Measurements from ENCODE around the gene CHN1. TPM values are rescaled to one million over a fixed set of nuclear protein-coding genes. Genes with fewer than 3 reads are reported as not detected.

Gene CHN1
- total RNA-seq, 1 donor from 2014 or later = 7.8 TPM

GRCh38 chr2:174778085-174778981 lies 226.8 kb downstream of the CHN1 start:
- H3K9ac ChIP-seq (ENCODE audit: low read depth in 1 of 3, low read length in 3 of 3) = no peak overlapping the region
- peak overlapping the region; percentile 58 for H3K27ac ChIP-seq (ENCODE audit: low read depth, low read length)
- H3K27me3 ChIP-seq (ENCODE audit: control insufficient read depth in 3 of 3, insufficient read depth in 3 of 3, low read length in 3 of 3) = peaks cover 0 to 3% (median 0%) of the 10 kb centered on the region in 3 donors
- peaks cover 0 to 6% (median 3%) of the 10 kb centered on the region in 3 donors for H3K4me1 ChIP-seq (ENCODE audit: control insufficient read depth in 3 of 3, insufficient read depth in 3 of 3, low read length in 3 of 3)
- no peak overlapping the region for H3K4me3 ChIP-seq (ENCODE audit: low read length in 3 of 3)
- H3K9me3 ChIP-seq (ENCODE audit: control insufficient read depth in 3 of 3, low read length in 3 of 3) = no peaks in the 10 kb centered on the region
- H3K36me3 ChIP-seq (ENCODE audit: control insufficient read depth in 3 of 3, insufficient read depth in 3 of 3, low read length in 3 of 3) = no peaks in the 10 kb centered on the region

- peak overlapping the region; percentile 58 for H3K27ac ChIP-seq (ENCODE audit: low read depth, low read length)
- no peaks in the 10 kb centered on the region for H3K36me3 ChIP-seq (ENCODE audit: control insufficient read depth in 3 of 3, insufficient read depth in 3 of 3, low read length in 3 of 3)
- no peak overlapping the region for H3K4me3 ChIP-seq (ENCODE audit: low read length in 3 of 3)
- no peaks in the 10 kb centered on the region for H3K9me3 ChIP-seq (ENCODE audit: control insufficient read depth in 3 of 3, low read length in 3 of 3)
- peaks cover 0 to 6% (median 6%) of the 10 kb centered on the region in 3 donors for H3K4me1 ChIP-seq (ENCODE audit: control insufficient read depth in 3 of 3, insufficient read depth in 3 of 3, low read length in 3 of 3)
- no peak overlapping the region for H3K9ac ChIP-seq (ENCODE audit: low read depth in 1 of 3, low read length in 3 of 3)
- H3K27me3 ChIP-seq (ENCODE audit: control insufficient read depth in 3 of 3, insufficient read depth in 3 of 3, low read length in 3 of 3) = peaks cover 0 to 3% (median 0%) of the 10 kb centered on the region in 3 donors
Observed at GRCh38 chr2:174777347-174778084, 227.7 kb downstream of the CHN1 start.

GRCh38 chr2:174776675-174777074 lies 228.5 kb downstream of the CHN1 start:
- Histone ChIP-seq H3K4me3 (ENCODE audit: low read length in 3 of 3) (no peak overlapping the region), H3K36me3 (ENCODE audit: control insufficient read depth in 3 of 3, insufficient read depth in 3 of 3, low read length in 3 of 3) (no peaks in the 10 kb centered on the region), H3K9ac (ENCODE audit: low read depth in 1 of 3, low read length in 3 of 3) (no peak overlapping the region), H3K4me1 (ENCODE audit: control insufficient read depth in 3 of 3, insufficient read depth in 3 of 3, low read length in 3 of 3) (peaks cover 8 to 15% (median 14%) of the 10 kb centered on the region in 3 donors), H3K9me3 (ENCODE audit: control insufficient read depth in 3 of 3, low read length in 3 of 3) (no peaks in the 10 kb centered on the region), H3K27ac (ENCODE audit: low read depth, low read length) (no peak overlapping the region), H3K27me3 (ENCODE audit: control insufficient read depth in 3 of 3, insufficient read depth in 3 of 3, low read length in 3 of 3) (peaks cover 0 to 3% (median 0%) of the 10 kb centered on the region in 3 donors)

- H3K27me3 ChIP-seq (ENCODE audit: control insufficient read depth in 3 of 3, insufficient read depth in 3 of 3, low read length in 3 of 3) = peaks cover 0 to 3% (median 0%) of the 10 kb centered on the region in 3 donors
- H3K36me3 ChIP-seq (ENCODE audit: control insufficient read depth in 3 of 3, insufficient read depth in 3 of 3, low read length in 3 of 3) = no peaks in the 10 kb centered on the region
- peaks cover 8 to 15% (median 15%) of the 10 kb centered on the region in 3 donors for H3K4me1 ChIP-seq (ENCODE audit: control insufficient read depth in 3 of 3, insufficient read depth in 3 of 3, low read length in 3 of 3)
- H3K4me3 ChIP-seq (ENCODE audit: low read length in 3 of 3) = no peak overlapping the region
- H3K9me3 ChIP-seq (ENCODE audit: control insufficient read depth in 3 of 3, low read length in 3 of 3) = no peaks in the 10 kb centered on the region
- no peak overlapping the region for H3K9ac ChIP-seq (ENCODE audit: low read depth in 1 of 3, low read length in 3 of 3)
- no peak overlapping the region for H3K27ac ChIP-seq (ENCODE audit: low read depth, low read length)
Observed at GRCh38 chr2:174776223-174776622, 229.0 kb downstream of the CHN1 start.

GRCh38 chr2:174775571-174775980 lies 229.6 kb downstream of the CHN1 start:
- Histone ChIP-seq H3K27ac (ENCODE audit: low read depth, low read length) (no peak overlapping the region), H3K4me3 (ENCODE audit: low read length in 3 of 3) (no peak overlapping the region), H3K27me3 (ENCODE audit: control insufficient read depth in 3 of 3, insufficient read depth in 3 of 3, low read length in 3 of 3) (no peaks in the 10 kb centered on the region), H3K9ac (ENCODE audit: low read depth in 1 of 3, low read length in 3 of 3) (no peak overlapping the region), H3K36me3 (ENCODE audit: control insufficient read depth in 3 of 3, insufficient read depth in 3 of 3, low read length in 3 of 3) (no peaks in the 10 kb centered on the region), H3K9me3 (ENCODE audit: control insufficient read depth in 3 of 3, low read length in 3 of 3) (no peaks in the 10 kb centered on the region), H3K4me1 (ENCODE audit: control insufficient read depth in 3 of 3, insufficient read depth in 3 of 3, low read length in 3 of 3) (peaks cover 8 to 15% (median 15%) of the 10 kb centered on the region in 3 donors)

GRCh38 chr2:174774886-174775285 lies 230.3 kb downstream of the CHN1 start:
- Histone ChIP-seq H3K27me3 (ENCODE audit: control insufficient read depth in 3 of 3, insufficient read depth in 3 of 3, low read length in 3 of 3) (no peaks in the 10 kb centered on the region), H3K4me3 (ENCODE audit: low read length in 3 of 3) (no peak overlapping the region), H3K4me1 (ENCODE audit: control insufficient read depth in 3 of 3, insufficient read depth in 3 of 3, low read length in 3 of 3) (peaks cover 8 to 15% (median 15%) of the 10 kb centered on the region in 3 donors), H3K9me3 (ENCODE audit: control insufficient read depth in 3 of 3, low read length in 3 of 3) (no peaks in the 10 kb centered on the region), H3K36me3 (ENCODE audit: control insufficient read depth in 3 of 3, insufficient read depth in 3 of 3, low read length in 3 of 3) (no peaks in the 10 kb centered on the region), H3K27ac (ENCODE audit: low read depth, low read length) (no peak overlapping the region), H3K9ac (ENCODE audit: low read depth in 1 of 3, low read length in 3 of 3) (no peak overlapping the region)

- H3K9me3 ChIP-seq (ENCODE audit: control insufficient read depth in 3 of 3, low read length in 3 of 3) = no peaks in the 10 kb centered on the region
Observed at GRCh38 chr2:174773215-174773614, 232.0 kb downstream of the CHN1 start.

GRCh38 chr2:174772472-174772801 lies 232.7 kb downstream of the CHN1 start:
- Histone ChIP-seq H3K36me3 (ENCODE audit: control insufficient read depth in 3 of 3, insufficient read depth in 3 of 3, low read length in 3 of 3) (no peaks in the 10 kb centered on the region), H3K9ac (ENCODE audit: low read depth in 1 of 3, low read length in 3 of 3) (peak overlapping the region in 1 of 3 donors; percentile 55), H3K9me3 (ENCODE audit: control insufficient read depth in 3 of 3, low read length in 3 of 3) (no peaks in the 10 kb centered on the region), H3K27me3 (ENCODE audit: control insufficient read depth in 3 of 3, insufficient read depth in 3 of 3, low read length in 3 of 3) (no peaks in the 10 kb centered on the region), H3K27ac (ENCODE audit: low read depth, low read length) (no peak overlapping the region), H3K4me3 (ENCODE audit: low read length in 3 of 3) (no peak overlapping the region), H3K4me1 (ENCODE audit: control insufficient read depth in 3 of 3, insufficient read depth in 3 of 3, low read length in 3 of 3) (peaks cover 8 to 13% (median 9%) of the 10 kb centered on the region in 3 donors)

More at GRCh38 chr2:174773215-174773614, 232.0 kb downstream of the CHN1 start:
- Histone ChIP-seq H3K27me3 (ENCODE audit: control insufficient read depth in 3 of 3, insufficient read depth in 3 of 3, low read length in 3 of 3) (no peaks in the 10 kb centered on the region), H3K36me3 (ENCODE audit: control insufficient read depth in 3 of 3, insufficient read depth in 3 of 3, low read length in 3 of 3) (no peaks in the 10 kb centered on the region), H3K4me1 (ENCODE audit: control insufficient read depth in 3 of 3, insufficient read depth in 3 of 3, low read length in 3 of 3) (peaks cover 8 to 13% (median 11%) of the 10 kb centered on the region in 3 donors), H3K4me3 (ENCODE audit: low read length in 3 of 3) (no peak overlapping the region), H3K27ac (ENCODE audit: low read depth, low read length) (no peak overlapping the region), H3K9ac (ENCODE audit: low read depth in 1 of 3, low read length in 3 of 3) (no peak overlapping the region)

GRCh38 chr2:174771631-174772471 lies 233.3 kb downstream of the CHN1 start:
- H3K4me3 ChIP-seq (ENCODE audit: low read length in 3 of 3) = no peak overlapping the region
- no peaks in the 10 kb centered on the region for H3K36me3 ChIP-seq (ENCODE audit: control insufficient read depth in 3 of 3, insufficient read depth in 3 of 3, low read length in 3 of 3)
- peaks cover 8 to 13% (median 9%) of the 10 kb centered on the region in 3 donors for H3K4me1 ChIP-seq (ENCODE audit: control insufficient read depth in 3 of 3, insufficient read depth in 3 of 3, low read length in 3 of 3)
- peak overlapping the region in 1 of 3 donors; percentile 65 for H3K9ac ChIP-seq (ENCODE audit: low read depth in 1 of 3, low read length in 3 of 3)
- no peaks in the 10 kb centered on the region for H3K27me3 ChIP-seq (ENCODE audit: control insufficient read depth in 3 of 3, insufficient read depth in 3 of 3, low read length in 3 of 3)
- H3K27ac ChIP-seq (ENCODE audit: low read depth, low read length) = no peak overlapping the region
- no peaks in the 10 kb centered on the region for H3K9me3 ChIP-seq (ENCODE audit: control insufficient read depth in 3 of 3, low read length in 3 of 3)

All from skeletal muscle tissue (tissue), 4 donors.